ENCODE results near the gene CLEC18B.
"Not testable (repeated sequence)": the region's sequence is repeated elsewhere in the genome, so short reads cannot be mapped to it uniquely, and the experiment has no call there.

GRCh38 chr16:74421482-74421785 is 156 bp upstream of the CLEC18B start:
- not testable (repeated sequence) for TF ChIP-seq POLR2A, CTCF (IDR thresholded peaks at IDR 0.05)

All from breast epithelium (tissue), 3 donors.